PFSK-1 (cell line): ENCODE results near the gene PANK1.

ENCODE experiments used
- POLR2AphosphoS5 ChIP-seq: IDR thresholded peaks from 2 replicates; pipeline ENCODE4 v1.6.1; 2012; ENCODE audit warnings: low read depth, mild to moderate bottlenecking, control low read depth, low read length, moderate library complexity
- SIN3A ChIP-seq: IDR thresholded peaks from 2 replicates; pipeline ENCODE4 v1.6.1; 2012; ENCODE audit warnings: mild to moderate bottlenecking, low read length, moderate library complexity, borderline replicate concordance; ENCODE audit not compliant: insufficient read depth
- TAF1 ChIP-seq: IDR thresholded peaks from 2 replicates; pipeline ENCODE4 v1.6.1; 2012; ENCODE audit warnings: low read length, control low read depth, borderline replicate concordance; ENCODE audit not compliant: insufficient read depth

DNA sequence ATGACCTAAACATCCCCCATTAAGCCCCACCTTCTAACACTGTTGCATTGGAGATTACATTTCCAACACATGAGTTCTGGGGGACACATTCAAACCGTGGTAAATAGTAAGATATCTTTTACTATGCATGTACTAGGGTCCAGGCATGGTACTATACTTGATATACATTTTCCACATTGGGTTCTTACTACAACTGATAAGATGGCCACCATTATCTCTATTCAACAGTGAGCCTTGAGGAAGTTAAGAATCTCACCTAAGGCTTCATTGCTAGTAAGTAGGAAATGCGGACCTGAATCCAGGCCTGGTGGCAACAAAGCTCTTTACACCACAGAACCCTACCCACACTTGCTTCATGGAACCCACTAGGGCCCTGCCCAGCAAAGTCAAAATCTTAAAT, 5.7 kb downstream of the PANK1 start:
- TF ChIP-seq TAF1 (no peak), POLR2AphosphoS5 (no peak), SIN3A (no peak)
